ENCODE measurements around the gene MYL12A. TPM values are rescaled to one million over a fixed set of nuclear protein-coding genes. Genes with fewer than 3 reads are reported as not detected.
A peak's percentile ranks its signal among the peaks of the same experiment; 100 is the strongest.

Gene MYL12A
- total and polyA plus RNA-seq, 3 donors from 2014 or later: 148 to 219 (median 177) TPM

DNA sequence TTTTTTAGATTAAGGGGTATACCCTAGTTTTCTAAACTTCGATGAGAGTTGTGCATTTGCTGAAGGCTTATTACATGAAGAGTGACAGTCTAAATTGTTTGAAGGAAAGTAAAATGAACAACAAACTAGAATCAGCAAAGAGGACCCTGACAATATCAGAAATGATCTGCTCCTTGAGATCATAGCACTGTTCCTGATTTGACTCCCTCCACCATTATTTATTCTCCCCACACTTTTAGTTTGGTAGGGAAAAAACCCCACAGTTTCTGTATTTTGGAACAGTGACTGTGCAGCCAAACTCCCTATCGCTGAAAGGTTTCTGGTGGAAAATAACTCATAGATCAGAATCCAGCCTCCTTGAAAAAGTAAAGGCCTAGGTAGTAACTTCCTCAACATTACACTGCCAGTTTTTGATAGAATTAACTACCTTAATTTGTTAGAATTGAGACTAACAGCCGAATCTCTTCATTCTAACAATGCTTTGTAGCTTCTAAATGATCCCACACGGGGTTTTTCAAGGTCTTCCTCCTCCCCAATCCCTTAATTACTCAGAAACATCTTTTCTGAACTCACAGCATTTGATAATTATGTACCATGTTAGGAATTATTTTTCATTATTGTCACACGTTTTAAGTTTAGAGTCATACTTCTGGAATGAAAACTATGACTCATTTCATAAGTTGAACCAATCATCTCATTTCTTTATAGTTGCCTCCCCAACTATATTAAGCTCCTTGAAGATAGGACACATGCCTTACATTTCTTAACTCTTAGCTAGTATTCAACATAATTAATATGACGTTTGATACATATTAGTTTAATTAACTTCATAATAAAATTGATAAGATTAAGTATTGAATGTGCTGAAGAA is 2.9 kb downstream of the MYL12A start:
- H3K4me3 ChIP-seq: no peak overlapping the region
- intact Hi-C loops (cut with DNase I; ENCODE audit: low total_unique reads): no loop called here
- no peaks in the 10 kb centered on the region for H3K36me3 ChIP-seq (ENCODE audit: low read depth, missing control alignments)
- no peaks in the 10 kb centered on the region for H3K27me3 ChIP-seq
- peaks cover 17% of the 10 kb centered on the region for H3K4me1 ChIP-seq
- TF ChIP-seq, protein P1, sequence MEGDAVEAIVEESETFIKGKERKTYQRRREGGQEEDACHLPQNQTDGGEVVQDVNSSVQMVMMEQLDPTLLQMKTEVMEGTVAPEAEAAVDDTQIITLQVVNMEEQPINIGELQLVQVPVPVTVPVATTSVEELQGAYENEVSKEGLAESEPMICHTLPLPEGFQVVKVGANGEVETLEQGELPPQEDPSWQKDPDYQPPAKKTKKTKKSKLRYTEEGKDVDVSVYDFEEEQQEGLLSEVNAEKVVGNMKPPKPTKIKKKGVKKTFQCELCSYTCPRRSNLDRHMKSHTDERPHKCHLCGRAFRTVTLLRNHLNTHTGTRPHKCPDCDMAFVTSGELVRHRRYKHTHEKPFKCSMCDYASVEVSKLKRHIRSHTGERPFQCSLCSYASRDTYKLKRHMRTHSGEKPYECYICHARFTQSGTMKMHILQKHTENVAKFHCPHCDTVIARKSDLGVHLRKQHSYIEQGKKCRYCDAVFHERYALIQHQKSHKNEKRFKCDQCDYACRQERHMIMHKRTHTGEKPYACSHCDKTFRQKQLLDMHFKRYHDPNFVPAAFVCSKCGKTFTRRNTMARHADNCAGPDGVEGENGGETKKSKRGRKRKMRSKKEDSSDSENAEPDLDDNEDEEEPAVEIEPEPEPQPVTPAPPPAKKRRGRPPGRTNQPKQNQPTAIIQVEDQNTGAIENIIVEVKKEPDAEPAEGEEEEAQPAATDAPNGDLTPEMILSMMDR (IDR thresholded peaks at IDR 0.05): no peak
- TF ChIP-seq POLR2A (IDR thresholded peaks at IDR 0.05): no peak
- DNase-seq: no peak
- H3K27ac ChIP-seq: peak overlapping the region in 1 of 2 donors; percentile 68
- no peaks in the 10 kb centered on the region for H3K9me3 ChIP-seq
- WGBS, 2 donors: 31 to 32% methylated on average over 6 of the region's 6 CpGs

DNA sequence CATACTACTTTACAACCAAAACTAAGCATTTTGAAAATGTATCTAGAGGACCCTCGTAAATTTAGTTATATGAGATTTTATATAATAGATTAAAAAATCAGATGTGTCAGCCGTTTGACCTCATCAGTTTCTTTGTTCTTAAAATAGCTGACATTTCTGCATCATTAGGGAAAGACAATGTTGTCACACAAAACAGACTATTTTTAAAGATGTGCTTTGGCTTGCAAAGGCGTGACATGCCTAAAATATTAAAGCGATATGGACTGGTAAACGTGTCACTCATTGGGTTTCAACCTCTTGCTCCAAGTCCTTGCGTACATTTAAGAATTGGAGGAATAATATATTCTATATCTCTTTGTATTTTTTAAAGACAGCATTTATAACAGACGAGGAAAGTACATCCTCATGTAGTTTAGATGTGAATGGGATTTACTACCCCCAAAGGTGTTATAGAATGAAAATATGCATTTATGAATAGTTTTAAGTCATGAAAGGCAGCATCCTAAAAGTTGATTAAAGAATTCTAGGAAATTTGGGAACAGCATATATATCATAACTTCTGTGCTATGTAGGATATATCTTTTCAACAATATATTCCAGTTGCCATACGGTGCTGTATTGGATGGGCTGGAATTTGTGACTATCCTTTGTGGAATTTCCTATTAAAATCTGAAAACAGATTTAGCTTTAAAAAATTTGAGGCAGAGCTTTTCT is 3.8 kb downstream of the MYL12A start:
- Histone ChIP-seq H3K27ac (peak overlapping the region in 1 of 2 donors; percentile 68), H3K36me3 (ENCODE audit: low read depth, missing control alignments) (no peaks in the 10 kb centered on the region), H3K4me3 (no peak overlapping the region), H3K9me3 (no peaks in the 10 kb centered on the region), H3K27me3 (no peaks in the 10 kb centered on the region), H3K4me1 (peaks cover 15% of the 10 kb centered on the region)
- intact Hi-C loops (cut with DNase I; ENCODE audit: low total_unique reads): no loop called here
- no peak for DNase-seq
- WGBS, 2 donors: 68 to 79% methylated on average over 8 of the region's 8 CpGs
- TF ChIP-seq, protein P1 (IDR thresholded peaks at IDR 0.05): no peak
- no peak for TF ChIP-seq POLR2A (IDR thresholded peaks at IDR 0.05)

DNA sequence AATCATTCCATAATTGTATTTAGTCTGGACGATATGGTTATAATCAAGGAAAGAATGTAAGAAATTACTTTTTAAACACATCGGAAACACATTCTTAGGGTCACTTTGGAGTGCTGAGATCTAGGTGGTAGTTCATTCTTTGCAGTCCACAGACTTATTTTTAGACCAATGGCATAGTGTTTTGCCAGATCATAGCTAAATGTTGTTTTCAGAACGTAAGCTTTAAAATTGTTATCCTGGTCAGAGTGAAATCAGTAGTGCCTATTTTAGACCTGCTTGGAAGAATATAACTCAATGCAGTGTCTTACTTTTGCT is 4.3 kb downstream of the MYL12A start:
- H3K4me3 ChIP-seq: no peak overlapping the region
- peaks cover 20% of the 10 kb centered on the region for H3K4me1 ChIP-seq
- intact Hi-C loops (cut with DNase I; ENCODE audit: low total_unique reads): no loop called here

DNA sequence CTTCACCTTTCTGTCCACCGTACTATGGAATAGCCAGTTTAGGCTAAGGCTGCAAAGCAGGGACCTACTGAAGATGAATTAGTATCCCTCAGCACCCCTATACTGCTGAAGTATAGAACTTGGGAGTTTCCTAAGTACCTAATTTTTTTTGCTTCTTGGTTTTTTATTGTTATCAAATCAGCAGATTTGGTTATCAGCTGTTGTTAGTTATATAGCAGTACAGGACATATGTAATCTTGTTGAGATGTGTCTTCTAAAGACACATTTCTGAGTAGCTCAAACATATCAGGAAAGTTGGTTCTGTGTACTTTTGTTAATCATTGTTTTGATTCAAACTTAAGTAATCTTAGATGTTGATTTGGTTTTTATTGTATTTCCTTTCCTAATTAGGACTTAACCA is 5.2 kb downstream of the MYL12A start:
- DNase-seq: no peak
- Histone ChIP-seq H3K4me1 (peaks cover 28% of the 10 kb centered on the region), H3K9me3 (no peaks in the 10 kb centered on the region), H3K27ac (no peak overlapping the region), H3K4me3 (no peak overlapping the region), H3K36me3 (ENCODE audit: low read depth, missing control alignments) (no peaks in the 10 kb centered on the region), H3K27me3 (no peaks in the 10 kb centered on the region)
- WGBS, 2 donors: 95 to 96% methylated on average over 1 of the region's 1 CpG
- TF ChIP-seq POLR2A (IDR thresholded peaks at IDR 0.05): no peak
- TF ChIP-seq, protein P1 (IDR thresholded peaks at IDR 0.05): no peak
- intact Hi-C loops (cut with DNase I; ENCODE audit: low total_unique reads): no loop called here

More for the DNA sequence above, 4.3 kb downstream of the MYL12A start:
- Histone ChIP-seq H3K27ac (peak overlapping the region in 1 of 2 donors; percentile 12), H3K27me3 (no peaks in the 10 kb centered on the region), H3K9me3 (no peaks in the 10 kb centered on the region), H3K36me3 (ENCODE audit: low read depth, missing control alignments) (no peaks in the 10 kb centered on the region)
- DNase-seq: no peak
- 54 to 59% methylated on average over 3 of the region's 3 CpGs for WGBS, 2 donors
- TF ChIP-seq, protein P1 (IDR thresholded peaks at IDR 0.05): no peak
- no peak for TF ChIP-seq POLR2A (IDR thresholded peaks at IDR 0.05)
